GM19239 (cell line): ENCODE results near the gene HOXB7.

Source experiments
- DNase-seq: peaks from one replicate; pipeline ENCODE4 v3.0.0; 2011; ENCODE audit warnings: low spot score; ENCODE audit not compliant: insufficient read length
- FAIRE-seq: peaks from 2 replicates; lab custom pipeline; 2011; peaks lifted over from hg19 to GRCh38; lab: Jason Lieb, UNC

The HOXB7 gene

GRCh38 chr17:48559122-48559839 lies 51.5 kb downstream of the HOXB7 start:
- no peak for DNase-seq
- no peak for FAIRE-seq

DNA sequence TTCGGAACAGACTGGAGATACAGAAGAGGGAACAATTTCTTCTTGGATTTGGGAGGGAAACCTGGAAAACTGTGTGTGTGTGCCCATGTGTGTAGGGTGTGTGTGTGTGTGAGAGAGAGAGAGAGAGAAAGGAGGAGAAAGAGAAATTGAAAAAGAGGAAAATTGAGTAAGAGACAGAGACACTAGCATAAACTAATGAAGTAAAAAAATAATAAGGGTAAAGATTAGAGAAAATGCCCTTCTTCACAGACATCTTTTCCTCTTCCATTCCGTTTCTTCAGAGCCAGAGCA lies 52.0 kb downstream of the HOXB7 start:
- no peak for FAIRE-seq
- no peak for DNase-seq

DNA sequence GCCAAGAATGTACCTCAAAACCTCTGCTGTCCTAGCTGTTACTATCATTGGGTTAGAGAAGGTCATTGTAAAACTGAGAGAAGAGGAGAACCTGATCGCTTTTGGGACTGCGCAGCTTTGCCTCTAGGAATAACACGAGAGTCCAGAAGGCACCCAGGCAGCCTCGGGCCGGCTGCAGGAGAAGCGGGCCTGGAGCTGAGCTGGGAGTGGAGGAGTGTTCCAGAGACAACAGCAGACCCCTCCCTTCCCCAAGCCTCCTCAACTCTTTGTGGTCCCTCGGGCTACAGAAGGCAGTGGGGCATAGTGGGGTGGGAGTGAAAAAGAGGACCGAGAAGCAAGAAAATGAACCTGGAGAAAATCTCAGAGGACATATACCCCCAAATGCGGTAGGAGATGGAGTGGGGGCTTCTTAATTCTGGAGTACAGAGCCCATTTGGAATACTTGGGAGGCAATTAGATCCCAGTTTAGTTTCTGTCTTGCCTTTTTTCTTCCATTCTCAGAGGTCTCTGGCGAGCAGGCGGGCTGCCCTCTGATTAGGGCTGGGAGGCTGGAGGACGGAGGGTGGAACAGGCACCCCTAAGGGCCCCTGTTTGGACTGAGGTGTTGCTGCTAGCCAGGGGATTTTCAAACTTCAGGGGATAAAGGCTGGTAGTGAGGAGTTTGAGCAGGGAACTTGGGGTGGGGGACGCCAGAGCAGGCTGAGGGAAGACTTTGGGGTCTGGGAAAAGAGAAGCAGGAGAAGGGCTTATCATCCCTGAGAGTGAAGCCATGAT lies 52.6 kb downstream of the HOXB7 start:
- DNase-seq (no peak), FAIRE-seq (no peak)
